Measurements from ENCODE around the gene HTRA3.

The HTRA3 gene

DNA sequence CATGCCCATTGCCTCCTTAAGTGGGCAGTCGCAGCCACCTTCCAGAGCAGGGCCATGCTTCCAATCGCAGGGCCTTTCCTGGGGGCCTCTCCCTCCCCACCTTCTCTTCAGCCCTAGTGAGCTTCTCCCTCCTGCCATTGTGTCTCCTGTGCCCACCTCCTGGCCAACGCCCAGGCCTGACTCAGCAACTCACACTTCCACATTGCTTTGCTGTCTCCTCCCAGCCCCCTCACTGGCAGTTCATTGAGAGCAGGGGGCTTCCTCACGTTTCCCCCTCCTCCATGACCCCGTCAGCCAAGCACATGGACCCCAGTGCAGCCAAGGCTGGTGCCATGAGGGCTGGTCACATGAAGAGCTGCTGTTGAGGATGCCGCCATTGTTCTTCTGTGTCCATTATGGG is 25.9 kb downstream of the HTRA3 start:
- DNase-seq, result no peak

DNA sequence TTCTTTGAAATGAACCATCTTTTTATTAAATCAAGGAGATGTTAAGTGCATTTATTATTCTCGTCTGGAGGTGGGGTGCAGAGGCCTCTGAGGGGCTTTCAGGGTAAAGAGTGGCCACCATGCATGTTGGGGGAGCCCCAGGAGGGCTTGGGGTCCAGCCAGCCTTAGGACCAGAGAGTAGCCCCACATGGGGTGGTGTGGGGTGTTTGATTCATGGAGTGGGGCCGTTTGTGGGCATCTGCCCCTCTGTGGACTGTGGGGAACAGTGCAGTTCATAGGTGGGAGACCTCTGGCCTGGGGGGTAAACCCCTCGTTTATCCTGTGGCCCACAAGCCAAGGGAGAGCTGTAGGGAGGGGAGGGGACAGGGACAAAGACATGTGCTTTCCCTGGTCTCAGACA is 26.9 kb downstream of the HTRA3 start:
- no peak for DNase-seq

DNA sequence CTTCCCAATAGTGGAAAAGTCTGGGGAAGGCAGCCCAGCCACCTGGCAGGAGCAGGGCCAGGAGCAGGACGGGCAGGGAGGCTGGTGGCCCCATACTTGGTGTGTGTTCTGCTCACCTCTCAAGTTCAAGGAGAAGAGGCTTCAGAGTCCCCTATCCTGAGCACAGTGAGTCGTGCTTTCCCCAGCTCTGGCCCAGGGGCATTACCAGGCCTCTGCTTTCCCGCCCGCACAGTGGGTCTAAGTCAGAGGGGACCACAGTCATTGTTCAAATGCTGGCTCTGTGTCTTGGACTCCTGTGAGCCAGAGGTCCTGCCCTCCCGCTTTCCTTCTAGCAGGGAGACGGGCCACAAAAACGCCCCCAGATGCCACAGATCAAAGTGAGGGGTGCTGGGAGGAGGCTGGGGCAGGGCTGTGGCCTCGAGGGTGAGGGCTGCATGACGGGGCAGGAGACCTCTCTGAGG is 27.6 kb downstream of the HTRA3 start:
- no peak for DNase-seq

DNA sequence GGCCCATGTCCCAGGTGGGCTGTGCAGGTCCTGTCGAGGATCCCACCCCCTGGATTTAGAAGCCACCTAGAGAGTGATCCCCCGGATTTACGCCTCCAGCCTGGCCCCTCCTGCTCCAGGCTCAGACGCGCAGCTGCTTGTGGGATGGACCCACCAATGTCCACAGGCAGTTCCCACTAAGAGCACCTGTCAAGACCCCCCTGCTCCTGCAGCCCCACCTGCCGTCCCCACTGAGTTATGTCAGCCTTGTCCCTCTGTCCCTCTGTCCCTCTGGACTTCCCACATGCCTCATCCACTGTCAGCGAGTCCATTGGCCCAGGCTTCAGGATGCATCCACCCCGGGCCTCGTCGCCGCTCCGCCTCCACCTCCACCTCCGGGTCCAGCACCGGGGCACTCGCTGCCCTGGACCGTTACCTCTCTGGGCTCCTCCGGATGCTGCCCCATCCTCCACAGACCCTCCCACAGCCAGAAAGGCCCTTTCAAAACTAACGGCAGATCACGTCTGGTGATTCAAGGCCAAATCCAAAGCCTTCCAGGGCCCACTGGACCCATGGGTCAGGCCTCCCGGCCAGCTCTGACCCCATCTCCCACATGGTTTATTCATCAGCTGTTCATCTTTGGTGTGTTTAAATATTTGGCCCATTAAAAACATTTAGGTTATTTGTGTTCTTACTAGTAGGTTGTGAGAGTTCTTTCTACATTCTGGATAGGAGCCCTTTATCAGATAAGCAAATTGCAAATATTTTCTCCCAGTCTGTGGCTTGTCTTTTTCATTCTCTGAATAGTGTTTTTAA is 28.3 kb downstream of the HTRA3 start:
- no peak for DNase-seq

DNA sequence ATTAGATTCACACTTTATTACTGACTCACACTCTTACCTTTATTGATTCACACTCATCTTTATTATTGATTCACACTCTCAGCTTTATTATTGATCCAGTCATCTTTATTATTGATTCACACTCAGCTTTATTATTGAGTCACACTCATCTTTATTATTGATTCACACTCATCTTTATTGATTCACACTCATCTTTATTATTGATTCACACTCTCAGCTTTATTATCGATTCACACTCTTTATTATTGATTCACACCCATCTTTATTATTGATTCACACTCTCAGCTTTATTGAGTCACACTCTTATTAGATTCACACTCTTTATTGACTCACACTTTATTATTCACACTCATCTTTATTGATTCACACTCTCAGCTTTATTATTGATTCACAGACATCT is 31.3 kb downstream of the HTRA3 start:
- DNase-seq, result no peak

DNA sequence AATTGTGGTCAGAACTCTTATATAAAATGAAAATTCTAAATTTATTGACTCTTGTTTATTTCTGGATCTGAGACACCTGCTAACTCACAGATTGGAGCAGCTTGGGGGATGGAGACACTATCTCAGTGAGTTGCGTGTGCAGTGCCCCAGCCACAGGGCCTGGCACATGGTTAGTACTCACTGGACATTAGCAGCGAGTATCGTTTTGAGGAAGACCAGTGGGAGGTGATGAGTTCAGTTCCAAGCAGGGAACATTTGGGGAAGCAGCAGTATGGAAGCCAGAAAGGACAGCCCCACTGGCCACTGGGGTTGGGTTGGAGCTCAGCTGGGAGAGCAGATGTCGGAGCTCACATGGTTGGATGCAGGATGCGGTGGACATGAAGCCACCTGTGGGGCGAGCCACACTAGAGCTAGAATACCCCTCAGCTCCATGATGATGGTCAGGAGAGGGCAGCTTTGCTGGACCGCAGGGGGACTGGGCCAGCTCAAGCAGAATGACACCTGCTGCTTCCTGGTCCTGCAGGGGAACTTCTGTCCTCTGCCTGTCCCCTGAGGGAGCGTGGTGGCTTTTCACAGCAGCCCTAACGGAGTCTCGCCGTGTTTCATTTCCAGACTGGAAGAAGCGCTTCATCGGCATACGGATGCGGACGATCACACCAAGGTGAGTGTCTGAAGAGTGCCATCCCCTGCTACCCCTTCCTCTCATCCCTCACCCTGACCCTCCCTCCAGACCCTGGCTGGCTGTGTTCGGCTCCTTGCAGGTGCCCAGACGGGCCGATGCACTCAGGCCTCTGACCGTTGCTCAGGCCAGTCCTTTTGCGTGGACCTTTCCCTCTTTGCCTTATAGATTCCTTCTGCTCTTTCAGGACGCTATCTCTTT is 32.5 kb downstream of the HTRA3 start:
- DNase-seq, result peak; percentile 40 to 78

DNA sequence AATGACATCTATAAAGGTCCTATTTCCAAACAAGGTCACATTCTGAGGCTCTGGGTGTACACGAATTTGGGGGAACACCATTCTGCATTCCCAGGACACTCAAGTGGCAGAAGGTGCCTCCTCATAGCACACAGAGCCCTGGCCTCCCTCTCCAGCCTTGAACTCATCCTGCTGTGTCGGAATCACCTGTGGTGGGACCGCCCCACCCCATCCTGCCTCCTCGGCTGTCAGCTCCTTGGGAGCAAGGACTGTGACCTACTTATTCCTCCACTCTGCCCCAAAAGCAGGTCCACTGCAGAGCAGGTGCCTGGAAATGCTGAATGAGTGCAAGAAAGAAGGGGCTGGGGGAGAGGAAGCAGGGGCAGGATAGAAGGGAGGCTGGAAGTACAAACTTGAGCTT is 33.5 kb downstream of the HTRA3 start:
- no peak for DNase-seq

DNA sequence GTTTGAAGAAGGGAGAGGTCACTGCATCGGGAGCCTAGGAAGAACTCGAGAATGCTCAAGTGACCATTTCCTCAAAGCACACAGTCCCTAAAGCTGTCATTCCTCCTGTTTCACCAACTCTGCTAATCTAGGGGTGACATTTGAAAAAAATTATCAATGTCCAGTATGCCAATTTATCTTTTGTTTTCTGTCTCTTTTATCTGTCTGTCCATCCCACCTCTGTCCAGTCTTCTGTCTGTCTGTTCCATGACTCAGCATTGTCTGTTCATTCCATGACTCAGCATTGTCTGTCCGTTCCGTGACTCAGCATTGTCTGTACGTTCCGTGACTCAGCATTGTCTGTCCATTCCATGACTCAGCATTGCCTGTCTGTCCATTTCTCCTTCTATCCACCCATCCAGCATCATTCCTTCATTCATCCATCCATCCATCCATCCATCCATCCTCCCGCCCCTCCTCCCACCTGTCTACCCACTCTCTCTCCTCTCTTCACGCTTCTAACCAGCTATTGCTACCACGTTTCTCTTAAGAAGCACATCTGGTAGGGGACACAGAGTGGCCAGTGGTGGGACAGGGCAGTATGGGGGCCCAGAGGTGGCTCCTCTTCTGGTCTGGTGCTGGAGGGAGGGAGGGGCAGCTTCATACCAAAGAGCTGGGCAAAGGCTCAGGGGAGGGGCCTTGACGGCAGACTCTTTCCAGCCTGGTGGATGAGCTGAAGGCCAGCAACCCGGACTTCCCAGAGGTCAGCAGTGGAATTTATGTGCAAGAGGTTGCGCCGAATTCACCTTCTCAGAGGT is 34.1 kb downstream of the HTRA3 start:
- DNase-seq, result peak; percentile 46 to 61

DNA sequence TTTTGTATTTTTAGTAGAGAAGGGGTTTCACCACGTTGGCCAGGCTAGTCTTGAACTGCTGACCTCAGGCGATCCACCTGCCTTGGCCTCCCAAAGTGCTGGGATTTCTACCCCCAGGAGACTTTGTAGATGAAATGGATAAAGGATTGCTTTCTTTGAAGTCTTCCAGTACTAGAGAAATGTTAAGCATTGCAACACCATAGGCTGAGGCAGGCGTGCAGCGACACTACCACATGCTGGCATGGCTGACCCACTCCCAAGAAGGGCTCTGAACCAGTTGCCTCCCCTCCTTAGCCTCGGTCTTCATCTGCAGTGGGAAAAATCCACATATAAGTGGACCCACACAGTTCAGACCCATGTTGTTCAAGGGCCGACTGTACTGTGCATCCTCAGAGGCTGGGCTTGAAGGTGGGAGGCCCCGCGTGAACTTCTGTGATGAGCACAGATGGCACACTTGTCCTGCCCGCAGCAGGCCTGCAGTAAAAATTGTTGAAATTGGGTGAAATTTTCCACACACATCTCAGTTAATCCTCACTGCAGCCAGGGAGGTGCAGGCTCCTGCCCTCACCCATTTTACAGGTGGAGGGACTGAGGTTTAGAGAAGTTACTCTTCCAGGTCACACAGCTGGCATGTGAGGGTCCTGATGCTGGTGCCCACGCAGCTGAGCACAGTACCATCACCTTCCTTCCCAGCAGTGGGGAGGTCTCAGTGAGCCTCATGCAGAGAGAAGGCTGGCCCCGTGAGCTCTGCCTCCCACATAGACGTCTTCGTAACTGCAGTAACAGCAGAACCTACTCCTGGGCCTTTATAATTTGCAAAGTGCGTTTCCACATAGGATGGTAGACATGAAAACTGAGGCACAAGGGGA is 35.5 kb downstream of the HTRA3 start:
- DNase-seq, result no peak

DNA sequence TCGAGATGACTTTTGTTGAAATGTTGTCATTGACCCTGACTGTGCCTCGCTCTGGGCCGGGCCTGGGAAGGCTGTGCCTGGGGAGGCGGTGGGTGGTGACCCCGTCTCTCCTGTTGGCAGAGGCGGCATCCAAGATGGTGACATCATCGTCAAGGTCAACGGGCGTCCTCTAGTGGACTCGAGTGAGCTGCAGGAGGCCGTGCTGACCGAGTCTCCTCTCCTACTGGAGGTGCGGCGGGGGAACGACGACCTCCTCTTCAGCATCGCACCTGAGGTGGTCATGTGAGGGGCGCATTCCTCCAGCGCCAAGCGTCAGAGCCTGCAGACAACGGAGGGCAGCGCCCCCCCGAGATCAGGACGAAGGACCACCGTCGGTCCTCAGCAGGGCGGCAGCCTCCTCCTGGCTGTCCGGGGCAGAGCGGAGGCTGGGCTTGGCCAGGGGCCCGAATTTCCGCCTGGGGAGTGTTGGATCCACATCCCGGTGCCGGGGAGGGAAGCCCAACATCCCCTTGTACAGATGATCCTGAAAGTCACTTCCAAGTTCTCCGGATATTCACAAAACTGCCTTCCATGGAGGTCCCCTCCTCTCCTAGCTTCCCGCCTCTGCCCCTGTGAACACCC is 36.4 kb downstream of the HTRA3 start:
- DNase-seq, result no peak

DNA sequence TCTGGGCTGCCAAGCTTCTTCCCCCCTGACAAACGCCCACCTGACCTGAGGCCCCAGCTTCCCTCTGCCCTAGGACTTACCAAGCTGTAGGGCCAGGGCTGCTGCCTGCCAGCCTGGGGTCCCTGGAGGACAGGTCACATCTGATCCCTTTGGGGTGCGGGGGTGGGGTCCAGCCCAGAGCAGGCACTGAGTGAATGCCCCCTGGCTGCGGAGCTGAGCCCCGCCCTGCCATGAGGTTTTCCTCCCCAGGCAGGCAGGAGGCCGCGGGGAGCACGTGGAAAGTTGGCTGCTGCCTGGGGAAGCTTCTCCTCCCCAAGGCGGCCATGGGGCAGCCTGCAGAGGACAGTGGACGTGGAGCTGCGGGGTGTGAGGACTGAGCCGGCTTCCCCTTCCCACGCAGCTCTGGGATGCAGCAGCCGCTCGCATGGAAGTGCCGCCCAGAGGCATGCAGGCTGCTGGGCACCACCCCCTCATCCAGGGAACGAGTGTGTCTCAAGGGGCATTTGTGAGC is 37.0 kb downstream of the HTRA3 start:
- DNase-seq, result peak in 1 of 2 donors; percentile 20

DNA sequence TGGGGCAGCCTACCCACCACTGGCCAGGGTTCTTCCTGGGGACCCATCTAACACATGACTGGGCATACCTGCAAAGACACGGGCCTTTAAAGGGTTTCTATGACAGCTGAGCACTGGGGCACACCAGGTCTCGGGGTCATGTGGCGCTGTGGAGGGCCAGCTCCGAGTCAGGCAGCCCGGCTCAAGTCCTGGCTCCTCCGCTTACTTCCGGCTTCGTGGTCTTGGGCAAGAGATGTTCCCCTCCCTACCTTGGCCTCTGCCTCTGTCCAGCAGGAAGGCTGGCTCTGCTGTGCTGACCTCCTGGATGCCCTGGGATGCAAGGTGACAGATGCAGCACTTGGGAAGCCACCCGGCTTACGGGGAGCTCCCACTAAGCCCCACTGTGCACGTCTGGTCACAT is 37.6 kb downstream of the HTRA3 start:
- DNase-seq, result no peak

DNA sequence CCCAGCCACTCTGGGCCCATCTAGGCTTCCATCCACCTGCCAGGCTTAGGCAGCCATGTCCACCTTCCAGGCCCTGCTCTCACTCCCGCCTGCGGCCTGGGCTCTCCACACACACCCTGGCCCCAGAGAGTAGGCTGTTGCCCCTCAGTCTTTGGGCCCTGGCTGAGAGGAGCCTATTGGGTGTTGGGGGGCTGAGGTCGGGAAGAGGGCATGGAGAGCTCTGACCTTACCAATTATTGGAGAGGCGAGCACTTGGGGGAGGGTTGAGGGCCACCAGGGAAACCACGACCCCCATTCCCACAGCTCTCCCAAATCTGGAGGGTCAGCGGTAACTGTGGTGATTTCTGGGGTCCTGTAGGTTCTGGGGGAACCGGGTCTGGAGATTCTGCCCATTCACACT is 38.2 kb downstream of the HTRA3 start:
- no peak for DNase-seq

DNA sequence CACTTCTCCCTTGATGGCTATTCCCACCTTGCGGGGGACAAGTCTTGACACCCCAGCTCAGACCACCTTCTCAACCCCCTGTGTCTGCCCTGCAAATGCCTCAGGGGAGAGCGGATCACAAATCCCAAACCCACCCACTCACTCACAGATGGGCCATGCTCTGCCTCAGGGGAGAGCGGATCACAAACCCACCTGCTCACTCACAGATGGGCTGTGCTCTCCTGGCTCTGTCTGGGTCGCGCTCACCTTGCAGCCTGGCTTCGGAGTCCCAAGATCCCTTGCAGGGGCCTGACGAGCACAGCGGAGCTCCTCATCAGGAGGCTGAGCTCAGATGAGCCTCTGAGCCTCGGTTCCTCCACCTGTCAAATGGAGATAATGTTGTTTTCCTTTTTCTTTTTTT is 38.6 kb downstream of the HTRA3 start:
- DNase-seq, result no peak

DNA sequence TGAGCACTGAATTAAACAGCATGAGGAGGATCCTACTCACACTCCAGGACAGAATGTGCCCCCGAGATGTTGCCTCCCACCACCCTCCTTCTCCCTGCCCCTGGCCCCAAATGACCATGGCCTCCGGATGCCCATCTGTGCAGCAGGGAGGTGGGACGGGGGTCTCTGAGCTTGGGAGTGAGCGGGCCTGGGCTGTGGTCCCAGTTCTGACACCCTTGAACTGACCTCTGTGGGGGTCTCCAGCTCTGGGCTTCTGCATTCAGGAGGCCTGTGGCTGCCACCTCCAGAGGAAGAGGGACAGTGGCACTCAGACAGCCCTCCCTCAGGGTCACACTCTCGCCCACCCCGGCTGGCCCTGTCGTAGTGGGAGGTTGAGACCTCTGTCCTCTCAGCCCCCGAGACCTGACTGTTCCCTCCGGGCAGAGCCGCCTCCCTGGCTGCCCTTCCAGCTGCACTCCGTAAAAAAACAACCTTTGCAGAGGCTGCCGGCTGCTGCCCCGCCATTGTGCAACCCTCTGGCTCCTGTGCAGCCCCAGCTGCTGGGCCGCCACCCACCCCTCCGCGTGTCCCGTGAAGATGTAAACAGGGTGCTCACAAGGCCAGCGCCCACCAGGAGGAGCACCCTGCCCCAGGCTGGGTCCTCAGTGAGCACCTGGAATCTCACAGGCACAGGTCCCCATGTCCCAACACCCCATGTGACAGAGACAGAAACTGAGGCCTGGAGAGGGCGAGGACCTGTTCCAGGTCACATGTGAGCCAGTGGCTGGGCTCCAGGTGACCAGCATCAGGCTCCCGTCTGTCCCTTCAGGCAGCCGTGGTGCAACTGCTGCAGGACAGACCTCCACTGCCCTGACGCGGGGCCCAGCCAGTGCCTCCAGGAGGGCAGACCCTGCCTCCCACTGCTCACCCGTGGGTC is 39.6 kb downstream of the HTRA3 start:
- DNase-seq, result no peak

DNA sequence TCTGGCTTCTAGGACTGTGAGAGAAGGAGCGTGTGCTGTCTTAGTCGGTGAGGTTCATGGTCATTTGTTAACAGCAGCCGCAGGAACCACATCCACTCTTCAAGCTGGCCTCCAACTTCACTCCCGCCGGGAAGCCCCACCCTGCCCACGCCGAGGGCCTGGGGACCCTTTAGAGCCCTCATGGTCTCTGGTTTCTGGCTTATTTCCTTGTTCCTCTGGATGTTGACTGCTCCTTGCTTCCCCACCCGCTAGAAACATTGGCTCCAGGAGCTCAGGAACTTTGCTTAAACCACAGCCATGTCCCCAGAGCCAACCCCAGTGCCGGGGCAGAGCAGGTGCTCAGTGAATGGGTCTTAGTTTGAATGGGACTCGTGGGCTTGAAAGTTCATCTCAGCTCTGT is 40.8 kb downstream of the HTRA3 start:
- DNase-seq, result no peak

DNA sequence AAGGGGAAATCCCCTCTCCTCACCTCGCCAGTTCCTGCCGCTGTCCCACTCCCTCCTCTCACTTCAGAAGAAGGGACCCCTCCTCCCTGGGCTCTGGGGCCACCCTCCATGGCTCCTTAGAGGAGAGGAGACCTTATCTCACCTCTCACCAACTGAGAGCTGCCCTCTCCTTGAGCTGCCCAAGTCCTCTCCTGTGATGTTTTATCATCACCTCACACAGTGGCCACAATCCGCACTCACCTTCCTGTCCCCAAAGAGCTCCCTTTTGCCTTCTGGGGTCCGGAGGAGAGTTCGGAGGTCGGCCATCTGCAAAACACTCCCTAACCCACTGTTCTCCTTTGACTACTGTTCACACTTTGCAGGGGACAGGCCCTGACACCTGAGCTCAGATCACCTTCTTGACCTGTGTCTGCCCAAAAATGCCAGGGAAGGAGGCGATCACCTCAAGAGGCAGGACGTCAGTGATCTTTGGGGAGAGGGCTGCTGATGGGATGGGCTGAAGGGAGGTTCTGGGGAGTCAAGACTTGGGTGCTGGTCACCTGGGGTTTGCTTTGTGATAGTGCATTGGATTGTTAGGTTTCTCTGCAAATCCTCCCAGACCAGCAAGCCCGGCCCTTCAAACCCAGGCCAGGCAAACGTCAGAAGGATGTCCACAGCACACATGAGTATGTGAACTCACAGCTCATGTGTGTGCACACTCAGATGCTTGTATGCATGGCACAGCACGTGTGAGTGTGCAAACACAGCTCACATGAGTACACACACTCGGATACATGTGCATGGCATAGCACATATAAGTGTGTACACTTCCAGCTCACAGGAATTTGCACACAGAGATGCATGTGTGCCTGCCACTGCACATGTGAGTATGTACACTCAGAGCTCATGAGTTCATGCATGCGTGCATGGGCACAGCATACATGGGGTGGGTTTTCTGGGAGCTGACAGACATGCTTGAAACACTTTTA is 41.8 kb downstream of the HTRA3 start:
- no peak for DNase-seq

DNA sequence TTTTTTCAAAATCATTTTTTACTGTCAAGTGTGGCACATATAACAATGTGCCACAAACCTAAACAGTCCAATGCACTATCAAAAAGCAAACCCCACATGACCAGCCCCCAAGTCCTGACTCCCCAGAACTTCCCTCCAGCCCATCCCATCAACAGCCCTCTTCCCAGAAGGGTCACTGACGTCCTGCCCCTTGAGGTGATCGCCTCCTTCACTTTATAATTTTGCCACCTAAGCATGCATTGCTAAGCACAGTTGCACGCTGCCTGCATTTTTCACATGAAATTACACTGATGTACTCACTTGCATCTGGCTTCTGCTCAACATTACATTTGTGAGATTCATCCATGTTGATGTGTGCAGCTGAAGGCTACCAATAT is 42.5 kb downstream of the HTRA3 start:
- DNase-seq, result no peak

DNA sequence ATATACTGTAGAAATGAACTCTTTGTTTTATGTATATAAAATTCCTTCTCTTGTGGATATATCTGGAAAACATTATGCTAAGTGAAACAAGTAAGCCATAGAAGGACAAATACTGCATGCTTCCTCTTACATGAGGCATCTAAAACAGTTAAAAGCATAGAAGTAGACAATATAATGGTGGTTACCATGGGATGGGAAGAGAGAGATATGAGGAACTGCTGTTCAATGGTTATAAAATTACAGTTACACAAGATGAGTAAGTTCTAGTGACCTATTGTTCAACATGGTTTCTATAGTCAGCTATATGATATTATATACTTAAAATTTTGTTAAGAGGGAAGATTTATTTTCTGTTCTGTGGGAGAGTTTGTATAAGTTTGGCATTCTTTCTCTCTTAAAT is 43.4 kb downstream of the HTRA3 start:
- peak in 1 of 2 donors; percentile 26 for DNase-seq
